Measurements from ENCODE around the gene MMRN2. TPM values are rescaled to one million over a fixed set of nuclear protein-coding genes. Genes with fewer than 3 reads are reported as not detected.
"Not testable (repeated sequence)": the region's sequence is repeated elsewhere in the genome, so short reads cannot be mapped to it uniquely, and the experiment has no call there.

Gene MMRN2
- total RNA-seq, 1 donor from 2014 or later = 0.17 TPM

GRCh38 chr10:86981716-86982115 is 24.3 kb upstream of the MMRN2 start:
- no peak for TF ChIP-seq CTCF (conservative IDR thresholded peaks at IDR 0.05; ENCODE audit: low read depth, low read length)
- no peak for DNase-seq (ENCODE audit: low read depth)
- no peak overlapping the region for H3K4me3 ChIP-seq (ENCODE audit: low read depth, low read length)

- not testable (repeated sequence) for H3K4me3 ChIP-seq (ENCODE audit: low read depth, low read length)
These were observed 23.6 kb upstream of the MMRN2 start for GRCh38 chr10:86981020-86981419.

GRCh38 chr10:86979977-86980448 is 22.6 kb upstream of the MMRN2 start:
- DNase-seq (ENCODE audit: low read depth) = no peak
- no peak for TF ChIP-seq CTCF (conservative IDR thresholded peaks at IDR 0.05; ENCODE audit: low read depth, low read length)
- H3K4me3 ChIP-seq (ENCODE audit: low read depth, low read length) = no peak overlapping the region

More at GRCh38 chr10:86981020-86981419, 23.6 kb upstream of the MMRN2 start:
- DNase-seq (ENCODE audit: low read depth) = not testable (repeated sequence)

- DNase-seq (ENCODE audit: low read depth) = no peak
- no peak for TF ChIP-seq CTCF (conservative IDR thresholded peaks at IDR 0.05; ENCODE audit: low read depth, low read length)
These were observed 21.9 kb upstream of the MMRN2 start for GRCh38 chr10:86979296-86979818.

GRCh38 chr10:86978457-86978856 is 21.0 kb upstream of the MMRN2 start:
- DNase-seq (ENCODE audit: low read depth); H3K4me3 ChIP-seq (ENCODE audit: low read depth, low read length): not testable (repeated sequence)

More at GRCh38 chr10:86979296-86979818, 21.9 kb upstream of the MMRN2 start:
- H3K4me3 ChIP-seq (ENCODE audit: low read depth, low read length) = no peak overlapping the region

- no peak for DNase-seq (ENCODE audit: low read depth)
- no peak for TF ChIP-seq CTCF (conservative IDR thresholded peaks at IDR 0.05; ENCODE audit: low read depth, low read length)
- H3K4me3 ChIP-seq (ENCODE audit: low read depth, low read length) = no peak overlapping the region
These were observed 19.1 kb upstream of the MMRN2 start for GRCh38 chr10:86976362-86977056.

GRCh38 chr10:86974484-86974883 is 17.1 kb upstream of the MMRN2 start:
- TF ChIP-seq CTCF (conservative IDR thresholded peaks at IDR 0.05; ENCODE audit: low read depth, low read length) = no peak
- no peak for DNase-seq (ENCODE audit: low read depth)
- no peak overlapping the region for H3K4me3 ChIP-seq (ENCODE audit: low read depth, low read length)

Data from epithelial cell of proximal tubule (primary cell).